Gastroesophageal sphincter (tissue), 3 donors: ENCODE results near the gene PTPN6.

Experiments
- POLR2A ChIP-seq, 2 donors: fragments of 450-650 bp; IDR thresholded peaks; one replicate each; pipeline ENCODE4 v1.6.1; 2017; ENCODE audit warnings: antibody characterized with exemption in 2 of 2, mild to moderate bottlenecking in 2 of 2, moderate library complexity in 1 of 2
- POLR2AphosphoS5 ChIP-seq: sonication (generic); formaldehyde crosslinking; IDR thresholded peaks from one replicate; pipeline ENCODE4 v1.6.1; 2017; ENCODE audit warnings: antibody characterized with exemption
- TF ChIP-seq, protein P1 (sequence below), 4 experiments: fragments of 200-600 bp in 2 of 4; fragments of 450-650 bp in 2 of 4; sonication (generic) in 1 of 4; IDR thresholded peaks; one replicate each; pipeline ENCODE4 v1.5.1; 2017 to 2019; ENCODE audit warnings: antibody characterized with exemption in 4 of 4, mild to moderate bottlenecking in 2 of 4, moderate library complexity in 2 of 4

DNA sequence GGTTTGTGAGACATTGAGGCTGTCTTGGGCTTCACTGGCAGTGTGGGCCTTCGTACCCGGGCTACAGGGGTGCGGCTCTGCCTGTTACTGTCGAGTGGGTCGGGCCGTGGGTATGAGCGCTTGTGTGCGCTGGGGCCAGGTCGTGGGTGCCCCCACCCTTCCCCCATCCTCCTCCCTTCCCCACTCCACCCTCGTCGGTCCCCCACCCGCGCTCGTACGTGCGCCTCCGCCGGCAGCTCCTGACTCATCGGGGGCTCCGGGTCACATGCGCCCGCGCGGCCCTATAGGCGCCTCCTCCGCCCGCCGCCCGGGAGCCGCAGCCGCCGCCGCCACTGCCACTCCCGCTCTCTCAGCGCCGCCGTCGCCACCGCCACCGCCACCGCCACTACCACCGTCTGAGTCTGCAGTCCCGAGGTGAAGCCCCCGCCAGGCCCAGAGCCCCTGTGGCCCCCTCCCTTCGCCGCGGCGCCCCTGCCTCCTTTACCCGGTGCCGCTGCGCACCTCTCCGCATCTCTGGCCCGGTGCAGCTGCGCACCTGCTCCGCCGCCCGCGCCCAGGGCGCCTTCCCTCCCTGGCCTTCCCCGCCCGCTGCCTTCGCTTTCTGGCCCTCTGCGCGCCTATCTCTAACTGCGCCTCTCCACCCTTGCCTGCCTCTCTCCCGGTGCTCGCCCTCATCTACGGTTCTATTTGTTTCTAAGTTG is 36.8 kb upstream of the PTPN6 start, which contains the start of gene ENO2:
- TF ChIP-seq, protein P1, sequence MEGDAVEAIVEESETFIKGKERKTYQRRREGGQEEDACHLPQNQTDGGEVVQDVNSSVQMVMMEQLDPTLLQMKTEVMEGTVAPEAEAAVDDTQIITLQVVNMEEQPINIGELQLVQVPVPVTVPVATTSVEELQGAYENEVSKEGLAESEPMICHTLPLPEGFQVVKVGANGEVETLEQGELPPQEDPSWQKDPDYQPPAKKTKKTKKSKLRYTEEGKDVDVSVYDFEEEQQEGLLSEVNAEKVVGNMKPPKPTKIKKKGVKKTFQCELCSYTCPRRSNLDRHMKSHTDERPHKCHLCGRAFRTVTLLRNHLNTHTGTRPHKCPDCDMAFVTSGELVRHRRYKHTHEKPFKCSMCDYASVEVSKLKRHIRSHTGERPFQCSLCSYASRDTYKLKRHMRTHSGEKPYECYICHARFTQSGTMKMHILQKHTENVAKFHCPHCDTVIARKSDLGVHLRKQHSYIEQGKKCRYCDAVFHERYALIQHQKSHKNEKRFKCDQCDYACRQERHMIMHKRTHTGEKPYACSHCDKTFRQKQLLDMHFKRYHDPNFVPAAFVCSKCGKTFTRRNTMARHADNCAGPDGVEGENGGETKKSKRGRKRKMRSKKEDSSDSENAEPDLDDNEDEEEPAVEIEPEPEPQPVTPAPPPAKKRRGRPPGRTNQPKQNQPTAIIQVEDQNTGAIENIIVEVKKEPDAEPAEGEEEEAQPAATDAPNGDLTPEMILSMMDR (IDR thresholded peaks at IDR 0.05) = peak in 1 of 4 experiments; percentile 24
- TF ChIP-seq POLR2A (IDR thresholded peaks at IDR 0.05) (peak; percentile 40 to 54), POLR2AphosphoS5 (peak; percentile 26)
